Pancreas (tissue), 10 donors: ENCODE data around the gene PLCB1. TPM values are rescaled to one million over a fixed set of nuclear protein-coding genes. Genes with fewer than 3 reads are reported as not detected.

Source experiments
- ATAC-seq, 4 donors: fragments of 200-7000 bp; cut with Tn5 transposase; one replicate each; pipeline versions ENCODE4 v1.8.0 to v1.9.1; 2020; ENCODE audit warnings: mild to moderate bottlenecking in 4 of 4, moderate library complexity in 4 of 4
- DNase-seq, 6 donors: peaks; one replicate each; pipeline ENCODE4 v3.0.0-alpha.2; 2020
- FAIRE-seq: peaks from 2 replicates; lab custom pipeline; 2012; peaks lifted over from hg19 to GRCh38; lab: Jason Lieb, UNC
- H3K27ac ChIP-seq, 4 donors: fragments of 200-600 bp; sonication (generic); 1 replicate in 3 of 4; 2 replicates in 1 of 4; pipeline versions ENCODE4 v1.5.0 to v1.8.0; 2020
- H3K27me3 ChIP-seq, 4 donors: fragments of 200-600 bp; one replicate each; pipeline ENCODE4 v1.8.0; 2021
- H3K36me3 ChIP-seq, 3 donors: fragments of 200-600 bp; sonication (generic) in 1 of 3; one replicate each; pipeline versions ENCODE4 v1.5.0 to v1.8.0; 2020 to 2021
- H3K4me1 ChIP-seq, 3 donors: fragments of 200-600 bp; one replicate each; pipeline ENCODE4 v1.8.0; 2021
- H3K4me3 ChIP-seq, 4 donors: fragments of 200-600 bp; sonication (generic) in 2 of 4; one replicate each; pipeline versions ENCODE4 v1.5.0 to v1.8.0; 2020 to 2021
- H3K9me3 ChIP-seq, 4 donors: fragments of 200-600 bp; one replicate each; pipeline ENCODE4 v1.8.0; 2021
- CTCF ChIP-seq, 4 donors: fragments of 200-600 bp; sonication (generic) in 3 of 4; IDR thresholded peaks; one replicate each; pipeline versions ENCODE4 v1.5.0 to v1.8.0; 2021; ENCODE audit warnings: antibody characterized with exemption in 4 of 4
- WGBS, 2 donors: extraction: QIAGEN DNeasy Blood & Tissue Kit; methylation state at CpG; one replicate each; pipeline ENCODE4 v1.1.7; 2013; 5-methylcytosine and 5-hydroxymethylcytosine counted together
- intact Hi-C, 3 donors: fragments of 100-400 bp; cut with DNase I; formaldehyde crosslinking; loops; one replicate each; pipeline versions ENCODE4 v1.11.1 to v1.14.2; 2022
- polyA plus RNA-seq, 2 donors: library from polyadenylated mRNA; stranded (reverse); fragments of 200-250 nt; gene quantifications; one replicate each; pipeline ENCODE4 v1.2.3, GENCODE V29; 2013
- total RNA-seq, 6 donors: library from RNA; stranded (reverse); fragmentation: NEBNext Ultra II Directional in 4 of 6; extraction: Animal tissue kit (Norgen Biotek cat#: 25700) in 4 of 6; gene quantifications; one replicate each; pipeline versions ENCODE4 v1.2.1 to v1.2.4, GENCODE V29; 2021 to 2023
- donor health status: healthy with polysubstance abuse.
- donor health status: DM: no; HTN: no; CAD: no; lungs with moderate emphysema.
- donor health status: DM: no; HTN: no; CAD: no.
- donor health status: control.
- donor health status: control.
- donor health status: Bipolar disorder and iron deficiency.
- donor health status: DM: yes; HTN: yes; CAD: no.
- donor health status: DM: no; HTN: no; CAD: no.
- donor health status: DM: no; HTN: no; CAD: no.
- donor health status: DM: yes; HTN: yes; CAD: no.

Gene PLCB1
- total and polyA plus RNA-seq, 8 donors = 4.5 to 18.7 (median 13.7) TPM

- TF ChIP-seq CTCF (IDR thresholded peaks at IDR 0.05) = no peak
- Histone ChIP-seq H3K27me3 (no peaks in the 10 kb centered on the region), H3K9me3 (no peaks in the 10 kb centered on the region), H3K4me1 (no peaks in the 10 kb centered on the region), H3K36me3 (no peaks in the 10 kb centered on the region), H3K4me3 (no peak overlapping the region), H3K27ac (no peak overlapping the region)
- WGBS, 2 donors = 90 to 96% methylated on average over 2 of the region's 2 CpGs
- intact Hi-C loops = loop anchor here in 1 of 3 donors (10.0 kb wide), 1 partner anchor 682 kb away; no protein-coding TSS in a partner anchor
- DNase-seq = no peak
- no peak for ATAC-seq
- no peak for FAIRE-seq
These were observed 594.4 kb downstream of the PLCB1 start for GRCh38 chr20:8726460-8726859.

DNA sequence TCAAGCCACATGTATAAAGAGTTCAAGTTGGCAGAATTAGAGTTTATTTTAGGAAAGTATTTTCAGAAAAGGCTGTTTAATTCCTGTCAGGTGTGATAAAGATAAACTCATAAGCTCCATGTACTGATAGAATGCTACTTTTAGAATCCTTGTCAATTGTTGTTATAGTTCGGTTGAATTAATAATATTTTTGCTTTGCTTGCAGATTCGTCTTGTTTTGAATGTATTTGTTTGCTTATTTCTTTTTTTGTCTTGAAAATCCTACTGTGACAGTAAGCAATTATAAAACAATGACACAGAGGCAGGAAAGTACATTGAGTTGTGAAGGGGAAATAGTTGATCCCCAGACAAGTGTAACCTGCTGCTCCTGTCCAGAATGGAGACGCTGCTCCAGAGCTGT is 602.9 kb downstream of the PLCB1 start:
- intact Hi-C loops = no loop called here
- ATAC-seq = no peak
- Histone ChIP-seq H3K4me1 (no peaks in the 10 kb centered on the region), H3K27me3 (no peaks in the 10 kb centered on the region), H3K27ac (no peak overlapping the region), H3K4me3 (no peak overlapping the region), H3K36me3 (no peaks in the 10 kb centered on the region), H3K9me3 (no peaks in the 10 kb centered on the region)
- no peak for TF ChIP-seq CTCF (IDR thresholded peaks at IDR 0.05)
- DNase-seq = no peak
- WGBS, 2 donors = 79 to 88% methylated on average over 3 of the region's 3 CpGs
- no peak for FAIRE-seq

DNA sequence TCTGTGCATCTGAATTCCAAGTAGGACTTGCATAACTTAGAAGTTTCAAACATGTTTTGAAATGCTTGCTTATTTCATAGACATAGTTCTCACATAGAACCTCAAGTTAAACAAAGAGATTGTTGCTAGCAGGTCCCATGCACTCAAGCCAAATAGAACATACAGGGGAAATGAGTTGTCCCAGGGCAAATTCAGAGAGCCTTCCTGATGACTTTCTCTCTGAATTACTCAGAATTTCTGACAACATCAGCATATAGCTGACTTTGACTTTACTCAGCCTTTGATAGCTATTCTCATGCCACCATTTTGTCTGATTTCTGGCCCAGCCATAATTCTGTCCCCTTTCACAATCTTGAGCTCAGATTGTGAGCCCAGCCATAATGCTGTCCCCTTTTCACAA is 603.6 kb downstream of the PLCB1 start:
- FAIRE-seq (no peak), DNase-seq (no peak), ATAC-seq (no peak)
- no peaks in the 10 kb centered on the region for H3K9me3 ChIP-seq
- no peaks in the 10 kb centered on the region for H3K36me3 ChIP-seq
- intact Hi-C loops = no loop called here
- H3K4me3 ChIP-seq = no peak overlapping the region
- no peak overlapping the region for H3K27ac ChIP-seq
- no peak for TF ChIP-seq CTCF (IDR thresholded peaks at IDR 0.05)
- H3K27me3 ChIP-seq = no peaks in the 10 kb centered on the region
- no peaks in the 10 kb centered on the region for H3K4me1 ChIP-seq

DNA sequence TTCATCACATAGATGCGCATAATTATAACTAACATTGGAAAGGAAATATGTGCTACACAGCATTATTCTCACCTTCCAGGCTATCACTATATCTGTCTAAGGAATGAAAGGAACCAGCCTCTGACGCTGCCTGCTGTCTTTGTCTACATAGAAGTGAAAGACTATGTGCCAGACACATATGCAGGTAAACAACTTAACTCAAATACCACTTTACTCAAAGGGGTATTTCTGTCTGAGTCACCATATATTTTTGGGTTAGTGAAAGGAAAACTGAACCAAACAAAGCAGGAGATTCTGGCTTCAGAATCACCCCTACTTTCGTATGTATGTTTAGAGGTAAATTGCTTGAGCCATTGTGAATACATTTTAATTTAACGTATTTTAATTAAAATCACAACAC is 608.2 kb downstream of the PLCB1 start:
- no peak overlapping the region for H3K27ac ChIP-seq
- DNase-seq (no peak), ATAC-seq (no peak), FAIRE-seq (no peak)
- intact Hi-C loops = no loop called here
- no peaks in the 10 kb centered on the region for H3K4me1 ChIP-seq
- no peaks in the 10 kb centered on the region for H3K9me3 ChIP-seq
- TF ChIP-seq CTCF (IDR thresholded peaks at IDR 0.05) = no peak
- no peaks in the 10 kb centered on the region for H3K27me3 ChIP-seq
- H3K4me3 ChIP-seq = no peak overlapping the region
- no peaks in the 10 kb centered on the region for H3K36me3 ChIP-seq
- WGBS, 2 donors = 96% methylated on average over 4 of the region's 4 CpGs

- no peaks in the 10 kb centered on the region for H3K4me1 ChIP-seq
- FAIRE-seq (no peak), ATAC-seq (no peak), DNase-seq (no peak)
- no peak for TF ChIP-seq CTCF (IDR thresholded peaks at IDR 0.05)
- intact Hi-C loops = no loop called here
- H3K27ac ChIP-seq = no peak overlapping the region
- no peaks in the 10 kb centered on the region for H3K36me3 ChIP-seq
- H3K27me3 ChIP-seq = no peaks in the 10 kb centered on the region
- no peak overlapping the region for H3K4me3 ChIP-seq
- 91 to 94% methylated on average over 3 of the region's 3 CpGs for WGBS, 2 donors
- no peaks in the 10 kb centered on the region for H3K9me3 ChIP-seq
These were observed 612.3 kb downstream of the PLCB1 start for GRCh38 chr20:8744228-8744844.
